Cardiac fibroblast (primary cell): ENCODE data around the gene BANP.

ENCODE experiments used
- DNase-seq, 2 donors: peaks; one replicate each; pipeline versions ENCODE4 v3.0.0 to v3.0.0-alpha.2; 2010; ENCODE audit warnings: low read depth in 2 of 2
- H3K4me3 ChIP-seq, 2 donors: replicated peaks in 1 of 2; 1 replicate in 1 of 2; 2 replicates in 1 of 2; pipeline ENCODE4 v1.5.1; 2011; ENCODE audit warnings: low read depth in 2 of 2, low read length in 2 of 2, mild to moderate bottlenecking in 2 of 2, moderate library complexity in 1 of 2
- CTCF ChIP-seq: IDR thresholded peaks from one replicate; pipeline ENCODE4 v1.5.1; 2011; ENCODE audit warnings: low read depth, mild to moderate bottlenecking, low read length, inconsistent platforms

BANP gene

GRCh38 chr16:88007321-88007731 is 56.1 kb downstream of the BANP start:
- no peak for TF ChIP-seq CTCF
- no peak overlapping the region for H3K4me3 ChIP-seq
- DNase-seq, result no peak

- H3K4me3 ChIP-seq, result no peak overlapping the region
- no peak for TF ChIP-seq CTCF
- DNase-seq, result no peak
These were observed 57.6 kb downstream of the BANP start for GRCh38 chr16:88008840-88009239.

GRCh38 chr16:88009563-88010342 is 58.5 kb downstream of the BANP start:
- peak in 1 of 2 donors; percentile 9 for DNase-seq
- no peak overlapping the region for H3K4me3 ChIP-seq
- TF ChIP-seq CTCF, result no peak

DNA sequence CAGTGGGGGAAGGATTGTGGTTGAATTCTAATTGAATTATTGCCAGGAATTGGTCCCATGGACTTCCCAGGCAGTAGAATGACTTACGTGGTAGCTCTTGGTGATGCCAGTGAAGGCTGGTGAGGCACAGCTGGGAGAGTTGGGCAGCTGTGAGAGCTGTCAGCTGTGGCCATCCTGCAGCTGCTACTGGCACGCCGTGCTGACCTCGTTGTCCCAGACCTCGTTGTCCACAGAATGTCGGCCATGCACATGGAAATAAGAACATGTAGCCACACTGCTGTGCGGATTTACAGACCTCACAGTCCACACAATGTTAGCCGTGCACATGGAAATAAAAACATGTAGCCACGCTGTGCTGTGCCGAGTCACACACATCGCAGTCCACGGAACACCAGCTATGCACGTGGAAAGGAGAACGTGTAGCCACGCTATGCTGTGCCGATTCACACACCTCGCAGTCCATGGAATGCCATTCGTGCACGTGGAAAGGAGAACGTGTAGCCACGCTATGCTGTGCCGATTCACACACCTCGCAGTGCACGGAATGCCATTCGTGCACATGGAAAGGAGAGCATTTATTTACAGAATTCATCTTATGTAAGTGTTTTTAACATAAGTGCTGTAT is 59.2 kb downstream of the BANP start:
- H3K4me3 ChIP-seq, result no peak overlapping the region
- no peak for TF ChIP-seq CTCF
- no peak for DNase-seq

DNA sequence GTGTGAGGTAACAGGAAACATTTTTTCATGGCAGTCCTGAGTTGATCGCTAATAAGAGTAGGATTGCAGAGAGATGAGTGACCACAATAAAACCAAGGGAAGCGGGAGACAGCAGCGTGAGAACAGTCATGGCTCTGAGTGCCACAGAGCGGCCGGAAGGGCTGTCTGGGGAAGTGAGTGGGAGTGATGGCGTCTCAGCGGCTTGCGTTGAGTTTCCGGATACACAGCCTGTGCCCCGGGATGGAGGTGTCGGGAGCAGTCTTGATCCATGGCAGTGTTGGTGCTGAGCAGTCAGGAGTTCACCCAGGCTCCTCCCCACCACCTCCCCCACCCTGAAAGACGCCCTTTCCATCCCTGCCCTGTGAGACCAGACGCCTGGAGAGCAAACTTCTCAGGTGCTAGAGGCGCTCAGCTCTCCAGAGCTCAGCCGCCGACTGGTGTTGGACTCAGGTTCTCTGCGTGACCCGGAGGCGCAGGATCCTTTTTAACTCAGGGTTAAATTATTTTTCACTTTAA is 59.8 kb downstream of the BANP start:
- no peak for TF ChIP-seq CTCF
- no peak overlapping the region for H3K4me3 ChIP-seq

GRCh38 chr16:88012360-88012759 is 61.1 kb downstream of the BANP start:
- no peak overlapping the region for H3K4me3 ChIP-seq
- TF ChIP-seq CTCF, result no peak
- no peak for DNase-seq

More for the DNA sequence above, 59.8 kb downstream of the BANP start:
- DNase-seq, result no peak
